SK-N-SH (cell line): Measurements from ENCODE around the gene KPNA4. TPM values are rescaled to one million over a fixed set of nuclear protein-coding genes. Genes with fewer than 3 reads are reported as not detected.

Source experiments
- CTCF ChIA-PET: fragments of 300-600, 350-600 bp; formaldehyde crosslinking; extraction: SDS; loops from one replicate; lab custom pipeline; 2021; lab: Yijun Ruan, JAX
- POLR2A ChIA-PET: fragments of 350-600 bp; sonication (Branson Sonifier 250); formaldehyde crosslinking; extraction: SDS; loops from one replicate; lab custom pipeline; 2020; ENCODE audit warnings: antibody characterized with exemption, inconsistent platforms; lab: Yijun Ruan, JAX
- DNase-seq: peaks from one replicate; pipeline ENCODE4 v3.0.0; 2012
- H2AFZ ChIP-seq: fragments of 200-600 bp; sonication (generic); 2 replicates; pipeline ENCODE4 v1.8.1; 2016; ENCODE audit warnings: antibody characterized with exemption, mild to moderate bottlenecking, low read depth
- H3F3A ChIP-seq: fragments of 200-600 bp; sonication (generic); replicated peaks from 2 replicates; pipeline ENCODE3; 2016; ENCODE audit warnings: antibody characterized with exemption, mild to moderate bottlenecking; ENCODE audit not compliant: insufficient read depth
- H3K27ac ChIP-seq, 2 experiments: fragments of 200-500 bp in 1 of 2; fragments of 200-600 bp in 1 of 2; sonication (Bioruptor generic) in 1 of 2; sonication (generic), shearing (Covaris generic) in 1 of 2; 2 replicates each; pipeline versions ENCODE4 v1.5.1 to v1.6.1; 2014 to 2016; ENCODE audit warnings: low read depth in 2 of 2, inconsistent platforms in 1 of 2, low read length in 1 of 2, mild to moderate bottlenecking in 1 of 2, mixed read lengths in 1 of 2
- H3K27me3 ChIP-seq: fragments of 200-600 bp; sonication (generic), shearing (Covaris generic); 2 replicates; pipeline ENCODE4 v1.6.1; 2016; ENCODE audit warnings: mixed run types; ENCODE audit not compliant: insufficient read depth
- H3K36me3 ChIP-seq, 2 experiments: fragments of 200-500 bp in 1 of 2; fragments of 200-600 bp in 1 of 2; sonication (Bioruptor generic) in 1 of 2; sonication (generic) in 1 of 2; replicated peaks in 1 of 2; 2 replicates each; pipeline versions ENCODE3 to v1.5.1; 2014 to 2016; ENCODE audit warnings: low read length in 1 of 2, mild to moderate bottlenecking in 1 of 2; ENCODE audit not compliant: insufficient read depth in 2 of 2, control insufficient read depth in 1 of 2
- H3K4me1 ChIP-seq, 2 experiments: fragments of 200-500 bp in 1 of 2; fragments of 200-600 bp in 1 of 2; sonication (Bioruptor generic) in 1 of 2; sonication (generic), shearing (Covaris generic) in 1 of 2; 2 replicates each; pipeline versions ENCODE4 v1.5.1 to v1.6.1; 2014 to 2016; ENCODE audit warnings: low read depth in 1 of 2, low read length in 1 of 2, mixed run types in 1 of 2; ENCODE audit not compliant: insufficient read depth in 2 of 2, control insufficient read depth in 1 of 2
- H3K4me2 ChIP-seq: fragments of 200-600 bp; sonication (generic), shearing (Covaris generic); 2 replicates; pipeline ENCODE4 v1.6.1; 2017; ENCODE audit warnings: mixed run types
- H3K4me3 ChIP-seq, 2 experiments: fragments of 200-500 bp in 1 of 2; fragments of 200-600 bp in 1 of 2; sonication (Bioruptor generic) in 1 of 2; sonication (generic), shearing (Covaris generic) in 1 of 2; 2 replicates each; pipeline versions ENCODE4 v1.5.1 to v1.8.1; 2014 to 2016; ENCODE audit warnings: low read depth in 2 of 2, inconsistent platforms in 1 of 2, low read length in 1 of 2, mild to moderate bottlenecking in 1 of 2, mixed read lengths in 1 of 2, moderate library complexity in 1 of 2
- H3K79me2 ChIP-seq: fragments of 200-600 bp; sonication (generic); 2 replicates; pipeline ENCODE4 v1.8.1; 2017; ENCODE audit warnings: mild to moderate bottlenecking; ENCODE audit not compliant: insufficient read depth
- H3K9ac ChIP-seq: fragments of 200-600 bp; sonication (generic); 2 replicates; pipeline ENCODE4 v1.6.1; 2017; ENCODE audit warnings: mixed run types
- H3K9me2 ChIP-seq: fragments of 200-600 bp; sonication (generic); 2 replicates; pipeline ENCODE4 v1.6.1; 2017; ENCODE audit warnings: mixed run types
- H3K9me3 ChIP-seq: fragments of 200-600 bp; sonication (generic); 2 replicates; pipeline ENCODE4 v1.6.1; 2017; ENCODE audit warnings: mixed run types, mild to moderate bottlenecking, moderate library complexity
- H4K20me1 ChIP-seq: fragments of 200-600 bp; sonication (generic); 2 replicates; pipeline ENCODE4 v1.6.1; 2017; ENCODE audit warnings: mild to moderate bottlenecking, mixed run types; ENCODE audit not compliant: insufficient read depth
- ELF1 ChIP-seq: IDR thresholded peaks from 2 replicates; pipeline ENCODE4 v1.4.0; 2012
- EP300 ChIP-seq, 2 experiments: IDR thresholded peaks; 2 replicates each; pipeline versions ENCODE4 v1.4.0 to v1.6.1; 2012; ENCODE audit warnings: borderline replicate concordance in 1 of 2, low read depth in 1 of 2, low read length in 1 of 2
- EZH2phosphoT487 ChIP-seq: fragments of 200-600 bp; sonication (generic); IDR thresholded peaks from 2 replicates; pipeline ENCODE4 v1.6.1; 2017; ENCODE audit warnings: low read depth, mixed run types, mild to moderate bottlenecking, antibody characterized with exemption, moderate library complexity, borderline replicate concordance
- FOSL2 ChIP-seq: IDR thresholded peaks from 2 replicates; pipeline ENCODE4 v1.4.0; 2012; ENCODE audit warnings: low read depth, mild to moderate bottlenecking, moderate library complexity, borderline replicate concordance
- FOXJ3 ChIP-seq: sonication (generic); formaldehyde crosslinking; IDR thresholded peaks from 2 replicates; pipeline ENCODE4 v1.5.1; 2020; ENCODE audit warnings: mild to moderate bottlenecking, missing genetic modification reagents
- FOXM1 ChIP-seq: IDR thresholded peaks from 2 replicates; pipeline ENCODE4 v1.4.0; 2012; ENCODE audit warnings: low read depth, mild to moderate bottlenecking
- GATA2 ChIP-seq: sonication (generic); formaldehyde crosslinking; IDR thresholded peaks from 2 replicates; pipeline ENCODE4 v1.5.0; 2020; ENCODE audit warnings: mild to moderate bottlenecking, missing genetic modification reagents
- JUND ChIP-seq: IDR thresholded peaks from 2 replicates; pipeline ENCODE4 v1.4.0; 2012
- MEF2A ChIP-seq: IDR thresholded peaks from 2 replicates; pipeline ENCODE4 v1.4.0; 2012; ENCODE audit warnings: low read depth, borderline replicate concordance
- POLR2AphosphoS5 ChIP-seq: IDR thresholded peaks from 2 replicates; pipeline ENCODE4 v1.6.1; 2012; ENCODE audit warnings: low read depth, low read length
- RAD21 ChIP-seq: IDR thresholded peaks from 2 replicates; pipeline ENCODE4 v1.6.1; 2012; ENCODE audit warnings: mild to moderate bottlenecking, low read length
- RFX5 ChIP-seq: IDR thresholded peaks from 2 replicates; pipeline ENCODE4 v1.6.1; 2012; ENCODE audit warnings: mild to moderate bottlenecking, improper control_type of control experiment, low read length
- RXRA ChIP-seq: IDR thresholded peaks from 2 replicates; pipeline ENCODE4 v1.4.0; 2012; ENCODE audit warnings: low read depth, mild to moderate bottlenecking, borderline replicate concordance
- SIN3A ChIP-seq: IDR thresholded peaks from 2 replicates; pipeline ENCODE4 v1.6.1; 2012; ENCODE audit warnings: low read depth, mild to moderate bottlenecking, low read length, moderate library complexity, borderline replicate concordance
- TAF1 ChIP-seq: IDR thresholded peaks from 2 replicates; pipeline ENCODE4 v1.6.1; 2012; ENCODE audit warnings: low read depth, mild to moderate bottlenecking, low read length, moderate library complexity, borderline replicate concordance
- TCF12 ChIP-seq: IDR thresholded peaks from 2 replicates; pipeline ENCODE4 v1.4.0; 2012
- TEAD4 ChIP-seq: IDR thresholded peaks from 2 replicates; pipeline ENCODE4 v1.4.0; 2012; ENCODE audit warnings: mild to moderate bottlenecking, borderline replicate concordance; ENCODE audit not compliant: insufficient read depth
- ZBTB33 ChIP-seq: IDR thresholded peaks from 2 replicates; pipeline ENCODE4 v1.4.0; 2012; ENCODE audit warnings: low read depth, borderline replicate concordance
- WGBS: methylation state at CpG from one replicate; pipeline ENCODE4 v1.1.6; 2017; ENCODE audit warnings: low lambda C conversion rate; 5-methylcytosine and 5-hydroxymethylcytosine counted together
- polyA plus RNA-seq, 3 experiments: library from polyadenylated mRNA; depleted of rRNA; stranded (reverse); fragments of >200 nt; gene quantifications; 2 replicates each; pipeline ENCODE4 v1.2.3, GENCODE V29; 2012
- TF ChIP-seq, protein P1 (sequence below): IDR thresholded peaks from 2 replicates; pipeline ENCODE4 v1.4.0; 2012; ENCODE audit warnings: low read depth, borderline replicate concordance
- TF ChIP-seq, protein P2 (sequence below): fragments of 150-350 bp; IDR thresholded peaks from 2 replicates; pipeline ENCODE4 v1.6.1; 2017; ENCODE audit warnings: antibody characterized with exemption, low read length, low read depth, borderline replicate concordance
- TF ChIP-seq, protein P3 (sequence below): IDR thresholded peaks from 2 replicates; pipeline ENCODE4 v1.6.1; 2012; ENCODE audit warnings: mild to moderate bottlenecking, low read depth, low read length, moderate library complexity
- TF ChIP-seq, protein P4 (sequence below): IDR thresholded peaks from 2 replicates; pipeline ENCODE4; 2012
- TF ChIP-seq, protein P5 (sequence below): fragments of 200-600 bp; sonication (generic); IDR thresholded peaks from 2 replicates; pipeline ENCODE4 v1.6.1; 2017; ENCODE audit warnings: antibody characterized with exemption, mild to moderate bottlenecking, moderate library complexity

KPNA4 gene
- polyA plus RNA-seq, 1 of the 3 experiments (the other 2 are of a cell fraction), result 7.4 TPM

GRCh38 chr3:160477750-160478149, 87.6 kb downstream of the KPNA4 start:
- peaks cover 46% of the 10 kb centered on the region for H3F3A ChIP-seq
- H3K9me3 ChIP-seq, result no peaks in the 10 kb centered on the region
- H3K36me3 ChIP-seq, result no peaks in the 10 kb centered on the region
- H3K4me1 ChIP-seq, result peaks cover 22 to 23% of the 10 kb centered on the region in 2 experiments
- WGBS, result 34% methylated on average over 4 of the region's 5 CpGs
- ChIA-PET POLR2A (no interaction called here), CTCF (interaction anchor here (1.4 kb wide), 1 partner anchor 9 kb away, joined by 7 read pairs; no protein-coding TSS in a partner anchor)
- H2AFZ ChIP-seq, result no peak overlapping the region
- H3K27me3 ChIP-seq, result no peaks in the 10 kb centered on the region
- H3K79me2 ChIP-seq, result no peaks in the 10 kb centered on the region
- no peaks in the 10 kb centered on the region for H3K9me2 ChIP-seq
- H3K27ac ChIP-seq, result peak overlapping the region; percentile 55 to 72; a peak in 3 of 4 replicates
- DNase-seq, result no peak
- 0 out of 2 replicates have a peak overlapping the region, but pooled peaks have one; percentile 16 for H3K9ac ChIP-seq
- H3K4me3 ChIP-seq, result no peak overlapping the region
- peak overlapping the region; percentile 28; the same call in 1 of the 2 replicates for H3K4me2 ChIP-seq
- H4K20me1 ChIP-seq, result no peaks in the 10 kb centered on the region
- TF ChIP-seq FOXJ3 (CRISPR knock-in tag) (no peak), ELF1 (no peak), SIN3A (no peak), MEF2A (no peak), TEAD4 (0 out of 2 replicates have a peak, but pooled peaks have one; percentile 55), RFX5 (no peak), RXRA (peak; percentile 31; the same call in 1 of the 2 replicates), RAD21 (no peak), ZBTB33 (no peak), EZH2phosphoT487 (no peak), TCF12 (peak; percentile 86), TAF1 (peak; percentile 30; the same call in 1 of the 2 replicates), FOSL2 (0 out of 2 replicates have a peak, but pooled peaks have one; percentile 4), EP300 (IDR thresholded peaks at IDR 0.05; ENCODE audit: borderline replicate concordance in 1 of 2, low read depth in 1 of 2, low read length in 1 of 2) (peak in 1 of 2 experiments; percentile 75; a peak in 1 of 4 replicates), POLR2AphosphoS5 (peak; percentile 63; the same call in 1 of the 2 replicates), JUND (peak; percentile 31; the same call in 1 of the 2 replicates), GATA2 (CRISPR knock-in tag) (no peak), FOXM1 (no peak)
- TF ChIP-seq, protein P1, sequence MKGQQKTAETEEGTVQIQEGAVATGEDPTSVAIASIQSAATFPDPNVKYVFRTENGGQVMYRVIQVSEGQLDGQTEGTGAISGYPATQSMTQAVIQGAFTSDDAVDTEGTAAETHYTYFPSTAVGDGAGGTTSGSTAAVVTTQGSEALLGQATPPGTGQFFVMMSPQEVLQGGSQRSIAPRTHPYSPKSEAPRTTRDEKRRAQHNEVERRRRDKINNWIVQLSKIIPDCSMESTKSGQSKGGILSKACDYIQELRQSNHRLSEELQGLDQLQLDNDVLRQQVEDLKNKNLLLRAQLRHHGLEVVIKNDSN, result peak; percentile 73; the same call in 1 of the 2 replicates
- TF ChIP-seq, protein P2, sequence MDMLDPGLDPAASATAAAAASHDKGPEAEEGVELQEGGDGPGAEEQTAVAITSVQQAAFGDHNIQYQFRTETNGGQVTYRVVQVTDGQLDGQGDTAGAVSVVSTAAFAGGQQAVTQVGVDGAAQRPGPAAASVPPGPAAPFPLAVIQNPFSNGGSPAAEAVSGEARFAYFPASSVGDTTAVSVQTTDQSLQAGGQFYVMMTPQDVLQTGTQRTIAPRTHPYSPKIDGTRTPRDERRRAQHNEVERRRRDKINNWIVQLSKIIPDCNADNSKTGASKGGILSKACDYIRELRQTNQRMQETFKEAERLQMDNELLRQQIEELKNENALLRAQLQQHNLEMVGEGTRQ, result no peak
- TF ChIP-seq, protein P3, sequence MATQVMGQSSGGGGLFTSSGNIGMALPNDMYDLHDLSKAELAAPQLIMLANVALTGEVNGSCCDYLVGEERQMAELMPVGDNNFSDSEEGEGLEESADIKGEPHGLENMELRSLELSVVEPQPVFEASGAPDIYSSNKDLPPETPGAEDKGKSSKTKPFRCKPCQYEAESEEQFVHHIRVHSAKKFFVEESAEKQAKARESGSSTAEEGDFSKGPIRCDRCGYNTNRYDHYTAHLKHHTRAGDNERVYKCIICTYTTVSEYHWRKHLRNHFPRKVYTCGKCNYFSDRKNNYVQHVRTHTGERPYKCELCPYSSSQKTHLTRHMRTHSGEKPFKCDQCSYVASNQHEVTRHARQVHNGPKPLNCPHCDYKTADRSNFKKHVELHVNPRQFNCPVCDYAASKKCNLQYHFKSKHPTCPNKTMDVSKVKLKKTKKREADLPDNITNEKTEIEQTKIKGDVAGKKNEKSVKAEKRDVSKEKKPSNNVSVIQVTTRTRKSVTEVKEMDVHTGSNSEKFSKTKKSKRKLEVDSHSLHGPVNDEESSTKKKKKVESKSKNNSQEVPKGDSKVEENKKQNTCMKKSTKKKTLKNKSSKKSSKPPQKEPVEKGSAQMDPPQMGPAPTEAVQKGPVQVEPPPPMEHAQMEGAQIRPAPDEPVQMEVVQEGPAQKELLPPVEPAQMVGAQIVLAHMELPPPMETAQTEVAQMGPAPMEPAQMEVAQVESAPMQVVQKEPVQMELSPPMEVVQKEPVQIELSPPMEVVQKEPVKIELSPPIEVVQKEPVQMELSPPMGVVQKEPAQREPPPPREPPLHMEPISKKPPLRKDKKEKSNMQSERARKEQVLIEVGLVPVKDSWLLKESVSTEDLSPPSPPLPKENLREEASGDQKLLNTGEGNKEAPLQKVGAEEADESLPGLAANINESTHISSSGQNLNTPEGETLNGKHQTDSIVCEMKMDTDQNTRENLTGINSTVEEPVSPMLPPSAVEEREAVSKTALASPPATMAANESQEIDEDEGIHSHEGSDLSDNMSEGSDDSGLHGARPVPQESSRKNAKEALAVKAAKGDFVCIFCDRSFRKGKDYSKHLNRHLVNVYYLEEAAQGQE, result peak; percentile 14; the same call in 1 of the 2 replicates
- TF ChIP-seq, protein P4, sequence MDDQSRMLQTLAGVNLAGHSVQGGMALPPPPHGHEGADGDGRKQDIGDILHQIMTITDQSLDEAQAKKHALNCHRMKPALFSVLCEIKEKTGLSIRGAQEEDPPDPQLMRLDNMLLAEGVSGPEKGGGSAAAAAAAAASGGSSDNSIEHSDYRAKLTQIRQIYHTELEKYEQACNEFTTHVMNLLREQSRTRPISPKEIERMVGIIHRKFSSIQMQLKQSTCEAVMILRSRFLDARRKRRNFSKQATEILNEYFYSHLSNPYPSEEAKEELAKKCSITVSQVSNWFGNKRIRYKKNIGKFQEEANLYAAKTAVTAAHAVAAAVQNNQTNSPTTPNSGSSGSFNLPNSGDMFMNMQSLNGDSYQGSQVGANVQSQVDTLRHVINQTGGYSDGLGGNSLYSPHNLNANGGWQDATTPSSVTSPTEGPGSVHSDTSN, result peak; percentile 96
- TF ChIP-seq, protein P5, sequence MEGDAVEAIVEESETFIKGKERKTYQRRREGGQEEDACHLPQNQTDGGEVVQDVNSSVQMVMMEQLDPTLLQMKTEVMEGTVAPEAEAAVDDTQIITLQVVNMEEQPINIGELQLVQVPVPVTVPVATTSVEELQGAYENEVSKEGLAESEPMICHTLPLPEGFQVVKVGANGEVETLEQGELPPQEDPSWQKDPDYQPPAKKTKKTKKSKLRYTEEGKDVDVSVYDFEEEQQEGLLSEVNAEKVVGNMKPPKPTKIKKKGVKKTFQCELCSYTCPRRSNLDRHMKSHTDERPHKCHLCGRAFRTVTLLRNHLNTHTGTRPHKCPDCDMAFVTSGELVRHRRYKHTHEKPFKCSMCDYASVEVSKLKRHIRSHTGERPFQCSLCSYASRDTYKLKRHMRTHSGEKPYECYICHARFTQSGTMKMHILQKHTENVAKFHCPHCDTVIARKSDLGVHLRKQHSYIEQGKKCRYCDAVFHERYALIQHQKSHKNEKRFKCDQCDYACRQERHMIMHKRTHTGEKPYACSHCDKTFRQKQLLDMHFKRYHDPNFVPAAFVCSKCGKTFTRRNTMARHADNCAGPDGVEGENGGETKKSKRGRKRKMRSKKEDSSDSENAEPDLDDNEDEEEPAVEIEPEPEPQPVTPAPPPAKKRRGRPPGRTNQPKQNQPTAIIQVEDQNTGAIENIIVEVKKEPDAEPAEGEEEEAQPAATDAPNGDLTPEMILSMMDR, result no peak
